HFFc6 (cell line): Measurements from ENCODE around the gene CHCHD6. TPM values are rescaled to one million over a fixed set of nuclear protein-coding genes. Genes with fewer than 3 reads are reported as not detected.

Experiments used
- DNase-seq: peaks from one replicate; pipeline ENCODE4 v3.0.0-alpha.2; 2018
- H3K27ac Mint-ChIP-seq: 2 replicates; pipeline ENCODE4 v1.8.0; 2020; ENCODE audit warnings: mild to moderate bottlenecking, mixed read lengths
- H3K27me3 Mint-ChIP-seq: 2 replicates; pipeline ENCODE4 v1.8.0; 2021; ENCODE audit warnings: mild to moderate bottlenecking, moderate library complexity, mixed read lengths; ENCODE audit not compliant: insufficient read depth
- H3K36me3 Mint-ChIP-seq: 2 replicates; pipeline ENCODE4 v1.8.0; 2021; ENCODE audit warnings: low read depth, mixed read lengths
- H3K4me1 Mint-ChIP-seq: 2 replicates; pipeline ENCODE4 v1.8.0; 2020; ENCODE audit warnings: low read depth, mixed read lengths
- H3K4me3 Mint-ChIP-seq: 2 replicates; pipeline ENCODE4 v1.8.0; 2020; ENCODE audit warnings: mild to moderate bottlenecking, moderate library complexity, mixed read lengths
- H3K9me3 Mint-ChIP-seq: 2 replicates; pipeline ENCODE4 v1.8.0; 2020; ENCODE audit warnings: mild to moderate bottlenecking, mixed read lengths
- CTCF ChIP-seq: fragments of 200-600 bp; sonication (generic); IDR thresholded peaks from 2 replicates; pipeline ENCODE4 v1.5.0; 2021; ENCODE audit warnings: antibody characterized with exemption, mild to moderate bottlenecking
- total RNA-seq, 6 experiments: library from RNA; stranded (reverse); fragmentation: NEBNext Ultra II Directional; extraction: Animal tissue kit (Norgen Biotek cat#: 25700); gene quantifications; 2 replicates in 1 of 6; 3 replicates in 5 of 6; pipeline ENCODE4 v1.2.3, GENCODE V29; 2021

The CHCHD6 gene
- total RNA-seq, 6 experiments from 2014 or later = 18.6 to 22.9 (median 19.9) TPM

- Mint-ChIP-seq H3K4me3 (no peak overlapping the region), H3K27me3 (peaks cover 3% of the 10 kb centered on the region; the same call in 1 of the 2 replicates), H3K27ac (peak overlapping the region; percentile 77; the same call in 1 of the 2 replicates)
Measured at GRCh38 chr3:126930936-126931600, 227.0 kb downstream of the CHCHD6 start.

GRCh38 chr3:126931806-126932187 lies 227.8 kb downstream of the CHCHD6 start:
- peak overlapping the region; percentile 77 for H3K27ac Mint-ChIP-seq
- H3K27me3 Mint-ChIP-seq = peaks cover 2% of the 10 kb centered on the region; the same call in 1 of the 2 replicates

More at GRCh38 chr3:126930936-126931600, 227.0 kb downstream of the CHCHD6 start:
- no peak for TF ChIP-seq CTCF
- Mint-ChIP-seq H3K9me3 (no peaks in the 10 kb centered on the region), H3K4me1 (peaks cover 71% of the 10 kb centered on the region), H3K36me3 (no peaks in the 10 kb centered on the region)
- DNase-seq = no peak

GRCh38 chr3:126932188-126932931 lies 228.3 kb downstream of the CHCHD6 start:
- Mint-ChIP-seq H3K27me3 (no peaks in the 10 kb centered on the region; the same call in 1 of the 2 replicates), H3K36me3 (no peaks in the 10 kb centered on the region), H3K4me1 (peaks cover 66% of the 10 kb centered on the region), H3K9me3 (no peaks in the 10 kb centered on the region), H3K4me3 (peak overlapping the region; percentile 31), H3K27ac (peak overlapping the region; percentile 77)
- peak; percentile 21 for DNase-seq
- no peak for TF ChIP-seq CTCF

More at GRCh38 chr3:126931806-126932187, 227.8 kb downstream of the CHCHD6 start:
- no peaks in the 10 kb centered on the region for H3K9me3 Mint-ChIP-seq
- peak overlapping the region; percentile 31; the same call in 1 of the 2 replicates for H3K4me3 Mint-ChIP-seq
- no peaks in the 10 kb centered on the region for H3K36me3 Mint-ChIP-seq
- no peak for DNase-seq
- H3K4me1 Mint-ChIP-seq = peaks cover 66% of the 10 kb centered on the region
- TF ChIP-seq CTCF = no peak

- Mint-ChIP-seq H3K9me3 (no peaks in the 10 kb centered on the region), H3K27me3 (no peaks in the 10 kb centered on the region; the same call in 1 of the 2 replicates), H3K27ac (peak overlapping the region; percentile 72), H3K4me3 (peak overlapping the region; percentile 55), H3K36me3 (no peaks in the 10 kb centered on the region), H3K4me1 (peaks cover 67% of the 10 kb centered on the region)
- no peak for TF ChIP-seq CTCF
- DNase-seq = peak; percentile 79
Measured at GRCh38 chr3:126934031-126934531, 230.0 kb downstream of the CHCHD6 start.

- Mint-ChIP-seq H3K27me3 (no peaks in the 10 kb centered on the region), H3K4me1 (peaks cover 74% of the 10 kb centered on the region), H3K4me3 (no peak overlapping the region), H3K9me3 (no peaks in the 10 kb centered on the region), H3K27ac (0 out of 2 replicates have a peak overlapping the region, but pooled peaks have one; percentile 21), H3K36me3 (no peaks in the 10 kb centered on the region)
- DNase-seq = no peak
- no peak for TF ChIP-seq CTCF
Measured at GRCh38 chr3:126934991-126935390, 231.0 kb downstream of the CHCHD6 start.
